Liver (tissue), 9 donors: Measurements from ENCODE around the gene NAT14. TPM values are rescaled to one million over a fixed set of nuclear protein-coding genes. Genes with fewer than 3 reads are reported as not detected.

ENCODE experiments used
- DNase-seq: peaks from one replicate; pipeline ENCODE4 v3.0.0-alpha.2; 2017; ENCODE audit warnings: low spot score
- H3K27ac ChIP-seq, 2 donors: one replicate each; pipeline ENCODE4 v1.7.0; 2013; ENCODE audit warnings: inconsistent platforms in 2 of 2, low read length in 2 of 2, control low read depth in 1 of 2, low read depth in 1 of 2, mild to moderate bottlenecking in 1 of 2
- H3K27me3 ChIP-seq, 4 donors: one replicate each; pipeline versions ENCODE4 v1.6.1 to v1.7.0; 2013; ENCODE audit warnings: low read length in 3 of 4, inconsistent platforms in 1 of 4, mild to moderate bottlenecking in 1 of 4, moderate library complexity in 1 of 4; ENCODE audit not compliant: control insufficient read depth in 4 of 4, insufficient read depth in 4 of 4
- H3K36me3 ChIP-seq, 4 donors: one replicate each; pipeline versions ENCODE4 v1.6.1 to v1.7.0; 2013; ENCODE audit warnings: low read length in 3 of 4, mild to moderate bottlenecking in 3 of 4, low read depth in 1 of 4, moderate library complexity in 1 of 4; ENCODE audit not compliant: control insufficient read depth in 4 of 4, insufficient read depth in 3 of 4
- H3K4me1 ChIP-seq, 4 donors: one replicate each; pipeline versions ENCODE4 v1.6.1 to v1.7.0; 2013; ENCODE audit warnings: low read length in 3 of 4, mild to moderate bottlenecking in 3 of 4, moderate library complexity in 1 of 4; ENCODE audit not compliant: control insufficient read depth in 4 of 4, insufficient read depth in 4 of 4
- H3K4me3 ChIP-seq, 3 donors: one replicate each; pipeline versions ENCODE4 v1.6.1 to v1.7.0; 2013; ENCODE audit warnings: low read length in 3 of 3, control low read depth in 1 of 3, low read depth in 1 of 3, mild to moderate bottlenecking in 1 of 3
- H3K9ac ChIP-seq, 2 donors: one replicate each; pipeline ENCODE4 v1.7.0; 2013; ENCODE audit warnings: low read length in 2 of 2, mild to moderate bottlenecking in 2 of 2, moderate library complexity in 2 of 2, control low read depth in 1 of 2, low read depth in 1 of 2
- H3K9me3 ChIP-seq, 4 donors: one replicate each; pipeline versions ENCODE4 v1.6.1 to v1.7.0; 2013; ENCODE audit warnings: low read length in 3 of 4; ENCODE audit not compliant: control insufficient read depth in 4 of 4
- EGR1 ChIP-seq, 2 donors: IDR thresholded peaks; 2 replicates each; pipeline ENCODE4 v1.6.1; 2016 to 2018; ENCODE audit warnings: antibody characterized with exemption in 2 of 2, low read depth in 2 of 2
- FOXA1 ChIP-seq: IDR thresholded peaks from 2 replicates; pipeline ENCODE4 v1.6.1; 2016; ENCODE audit warnings: antibody characterized with exemption
- FOXA2 ChIP-seq: IDR thresholded peaks from 2 replicates; pipeline ENCODE4 v1.6.1; 2016; ENCODE audit warnings: antibody characterized with exemption
- GABPA ChIP-seq, 2 donors: IDR thresholded peaks in 1 of 2; conservative IDR thresholded peaks in 1 of 2; 2 replicates each; pipeline ENCODE4 v1.6.1; 2016; ENCODE audit warnings: antibody characterized with exemption in 2 of 2, mild to moderate bottlenecking in 1 of 2, moderate library complexity in 1 of 2
- HNF4A ChIP-seq, 2 donors: conservative IDR thresholded peaks; 2 replicates each; pipeline ENCODE4 v1.6.1; 2016; ENCODE audit warnings: antibody characterized with exemption in 2 of 2, mild to moderate bottlenecking in 2 of 2
- HNF4G ChIP-seq: IDR thresholded peaks from 2 replicates; pipeline ENCODE4 v1.6.1; 2016; ENCODE audit warnings: antibody characterized with exemption
- JUND ChIP-seq, 2 donors: IDR thresholded peaks; 2 replicates each; pipeline ENCODE4 v1.6.1; 2016; ENCODE audit warnings: antibody characterized with exemption in 2 of 2
- NR2F2 ChIP-seq: IDR thresholded peaks from 2 replicates; pipeline ENCODE4 v1.6.1; 2016; ENCODE audit warnings: antibody characterized with exemption
- RAD21 ChIP-seq, 2 donors: IDR thresholded peaks; 2 replicates each; pipeline ENCODE4 v1.6.1; 2016; ENCODE audit warnings: antibody characterized with exemption in 2 of 2, mild to moderate bottlenecking in 2 of 2
- RXRA ChIP-seq, 2 donors: IDR thresholded peaks; 2 replicates each; pipeline ENCODE4 v1.6.1; 2017 to 2018; ENCODE audit warnings: antibody characterized with exemption in 2 of 2, mild to moderate bottlenecking in 1 of 2
- SP1 ChIP-seq: IDR thresholded peaks from 2 replicates; pipeline ENCODE4 v1.6.1; 2018; ENCODE audit warnings: antibody characterized with exemption, mild to moderate bottlenecking
- TAF1 ChIP-seq: conservative IDR thresholded peaks from 2 replicates; pipeline ENCODE4 v1.6.1; 2016; ENCODE audit warnings: antibody characterized with exemption, mild to moderate bottlenecking
- YY1 ChIP-seq: IDR thresholded peaks from 2 replicates; pipeline ENCODE4 v1.6.1; 2016; ENCODE audit warnings: antibody characterized with exemption, mild to moderate bottlenecking
- WGBS: extraction: QIAGEN DNeasy Blood & Tissue Kit; methylation state at CpG from one replicate; pipeline ENCODE4 v1.1.7; 2013; 5-methylcytosine and 5-hydroxymethylcytosine counted together
- polyA plus RNA-seq, 2 donors: library from polyadenylated mRNA; stranded (reverse) in 1 of 2; unstranded in 1 of 2; fragments of 200-250 nt in 1 of 2; fragments of >200 nt in 1 of 2; fragmentation: Nextera tagmentation in 1 of 2; extraction: Ambion mirVana in 1 of 2; gene quantifications; one replicate each; pipeline versions ENCODE4 v1.2.1 to v1.2.3, GENCODE V29; 2013 to 2015
- total RNA-seq, 2 donors: library from RNA; depleted of rRNA; stranded (reverse); fragments of >200 nt; gene quantifications; one replicate each; pipeline ENCODE4 v1.2.3, GENCODE V29; 2014
- TF ChIP-seq, protein P1 (sequence below): IDR thresholded peaks from 2 replicates; pipeline ENCODE4 v1.6.1; 2016; ENCODE audit warnings: antibody characterized with exemption
- TF ChIP-seq, protein P2 (sequence below): IDR thresholded peaks from 2 replicates; pipeline ENCODE4 v1.6.1; 2016; ENCODE audit warnings: antibody characterized with exemption, mild to moderate bottlenecking
- TF ChIP-seq, protein P3 (sequence below): IDR thresholded peaks from 2 replicates; pipeline ENCODE4 v1.6.1; 2016; ENCODE audit warnings: antibody characterized with exemption
- TF ChIP-seq, protein P4 (sequence below): fragments of 150-350 bp; IDR thresholded peaks from 2 replicates; pipeline ENCODE4 v1.5.1; 2017; ENCODE audit warnings: improper control_type of control experiment, low read depth, low read length; ENCODE audit not compliant: missing input control
- TF ChIP-seq, protein P5 (sequence below): IDR thresholded peaks from 2 replicates; pipeline ENCODE4 v1.6.1; 2016; ENCODE audit warnings: antibody characterized with exemption
- donor health status: healthy.
- donor health status: healthy.
- donor health status: healthy.
- donor health status: healthy.
- donor health status: healthy.

NAT14 gene
- total and polyA plus RNA-seq, 4 donors, result 1.4 to 3.7 (median 3.0) TPM

DNA sequence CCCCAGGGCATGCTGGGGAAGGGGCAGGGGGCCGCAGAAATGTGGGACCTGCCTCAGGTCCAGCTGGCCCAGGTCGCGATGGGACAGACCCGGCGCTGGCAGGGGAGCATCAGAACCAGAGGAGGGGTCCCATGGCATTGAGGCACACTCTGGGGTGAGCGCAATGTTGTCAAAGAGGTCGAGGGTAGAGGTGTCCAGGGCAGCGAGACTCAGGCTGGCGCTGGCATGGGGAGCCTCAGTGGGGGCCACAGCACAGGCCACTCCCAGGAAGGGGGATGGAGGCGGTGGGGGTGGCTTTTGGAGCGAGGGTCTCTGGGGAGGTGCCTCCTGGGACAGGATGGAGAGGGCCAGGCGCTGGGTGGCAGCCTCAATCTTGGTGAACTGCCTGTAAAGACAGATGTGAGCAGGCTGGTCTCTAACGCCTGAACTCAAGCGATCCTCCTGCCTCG, 21.4 kb upstream of the NAT14 start:
- peaks cover 18 to 45% (median 35%) of the 10 kb centered on the region in 4 donors for H3K4me1 ChIP-seq
- H3K9ac ChIP-seq, result no peak overlapping the region
- H3K27ac ChIP-seq, result no peak overlapping the region
- H3K36me3 ChIP-seq, result no peaks in the 10 kb centered on the region
- WGBS, result 88% methylated on average over 15 of the region's 15 CpGs
- no peaks in the 10 kb centered on the region for H3K27me3 ChIP-seq
- no peaks in the 10 kb centered on the region for H3K9me3 ChIP-seq
- no peak overlapping the region for H3K4me3 ChIP-seq
- DNase-seq, result no peak
- TF ChIP-seq YY1 (no peak), SP1 (no peak), FOXA1 (no peak), GABPA (IDR thresholded peaks at IDR 0.05 in 1 of 2, conservative IDR thresholded peaks at IDR 0.05 in 1 of 2) (no peak), HNF4A (conservative IDR thresholded peaks at IDR 0.05) (no peak), EGR1 (IDR thresholded peaks at IDR 0.05; ENCODE audit: low read depth in 2 of 2) (no peak), FOXA2 (no peak), RXRA (IDR thresholded peaks at IDR 0.05) (no peak), NR2F2 (no peak), JUND (IDR thresholded peaks at IDR 0.05) (no peak), HNF4G (no peak), TAF1 (no peak), RAD21 (IDR thresholded peaks at IDR 0.05) (no peak)
- TF ChIP-seq, protein P1, sequence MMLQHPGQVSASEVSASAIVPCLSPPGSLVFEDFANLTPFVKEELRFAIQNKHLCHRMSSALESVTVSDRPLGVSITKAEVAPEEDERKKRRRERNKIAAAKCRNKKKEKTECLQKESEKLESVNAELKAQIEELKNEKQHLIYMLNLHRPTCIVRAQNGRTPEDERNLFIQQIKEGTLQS, result no peak
- TF ChIP-seq, protein P2, sequence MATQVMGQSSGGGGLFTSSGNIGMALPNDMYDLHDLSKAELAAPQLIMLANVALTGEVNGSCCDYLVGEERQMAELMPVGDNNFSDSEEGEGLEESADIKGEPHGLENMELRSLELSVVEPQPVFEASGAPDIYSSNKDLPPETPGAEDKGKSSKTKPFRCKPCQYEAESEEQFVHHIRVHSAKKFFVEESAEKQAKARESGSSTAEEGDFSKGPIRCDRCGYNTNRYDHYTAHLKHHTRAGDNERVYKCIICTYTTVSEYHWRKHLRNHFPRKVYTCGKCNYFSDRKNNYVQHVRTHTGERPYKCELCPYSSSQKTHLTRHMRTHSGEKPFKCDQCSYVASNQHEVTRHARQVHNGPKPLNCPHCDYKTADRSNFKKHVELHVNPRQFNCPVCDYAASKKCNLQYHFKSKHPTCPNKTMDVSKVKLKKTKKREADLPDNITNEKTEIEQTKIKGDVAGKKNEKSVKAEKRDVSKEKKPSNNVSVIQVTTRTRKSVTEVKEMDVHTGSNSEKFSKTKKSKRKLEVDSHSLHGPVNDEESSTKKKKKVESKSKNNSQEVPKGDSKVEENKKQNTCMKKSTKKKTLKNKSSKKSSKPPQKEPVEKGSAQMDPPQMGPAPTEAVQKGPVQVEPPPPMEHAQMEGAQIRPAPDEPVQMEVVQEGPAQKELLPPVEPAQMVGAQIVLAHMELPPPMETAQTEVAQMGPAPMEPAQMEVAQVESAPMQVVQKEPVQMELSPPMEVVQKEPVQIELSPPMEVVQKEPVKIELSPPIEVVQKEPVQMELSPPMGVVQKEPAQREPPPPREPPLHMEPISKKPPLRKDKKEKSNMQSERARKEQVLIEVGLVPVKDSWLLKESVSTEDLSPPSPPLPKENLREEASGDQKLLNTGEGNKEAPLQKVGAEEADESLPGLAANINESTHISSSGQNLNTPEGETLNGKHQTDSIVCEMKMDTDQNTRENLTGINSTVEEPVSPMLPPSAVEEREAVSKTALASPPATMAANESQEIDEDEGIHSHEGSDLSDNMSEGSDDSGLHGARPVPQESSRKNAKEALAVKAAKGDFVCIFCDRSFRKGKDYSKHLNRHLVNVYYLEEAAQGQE, result no peak
- TF ChIP-seq, protein P3, sequence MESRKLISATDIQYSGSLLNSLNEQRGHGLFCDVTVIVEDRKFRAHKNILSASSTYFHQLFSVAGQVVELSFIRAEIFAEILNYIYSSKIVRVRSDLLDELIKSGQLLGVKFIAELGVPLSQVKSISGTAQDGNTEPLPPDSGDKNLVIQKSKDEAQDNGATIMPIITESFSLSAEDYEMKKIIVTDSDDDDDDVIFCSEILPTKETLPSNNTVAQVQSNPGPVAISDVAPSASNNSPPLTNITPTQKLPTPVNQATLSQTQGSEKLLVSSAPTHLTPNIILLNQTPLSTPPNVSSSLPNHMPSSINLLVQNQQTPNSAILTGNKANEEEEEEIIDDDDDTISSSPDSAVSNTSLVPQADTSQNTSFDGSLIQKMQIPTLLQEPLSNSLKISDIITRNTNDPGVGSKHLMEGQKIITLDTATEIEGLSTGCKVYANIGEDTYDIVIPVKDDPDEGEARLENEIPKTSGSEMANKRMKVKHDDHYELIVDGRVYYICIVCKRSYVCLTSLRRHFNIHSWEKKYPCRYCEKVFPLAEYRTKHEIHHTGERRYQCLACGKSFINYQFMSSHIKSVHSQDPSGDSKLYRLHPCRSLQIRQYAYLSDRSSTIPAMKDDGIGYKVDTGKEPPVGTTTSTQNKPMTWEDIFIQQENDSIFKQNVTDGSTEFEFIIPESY, result no peak
- TF ChIP-seq, protein P4, sequence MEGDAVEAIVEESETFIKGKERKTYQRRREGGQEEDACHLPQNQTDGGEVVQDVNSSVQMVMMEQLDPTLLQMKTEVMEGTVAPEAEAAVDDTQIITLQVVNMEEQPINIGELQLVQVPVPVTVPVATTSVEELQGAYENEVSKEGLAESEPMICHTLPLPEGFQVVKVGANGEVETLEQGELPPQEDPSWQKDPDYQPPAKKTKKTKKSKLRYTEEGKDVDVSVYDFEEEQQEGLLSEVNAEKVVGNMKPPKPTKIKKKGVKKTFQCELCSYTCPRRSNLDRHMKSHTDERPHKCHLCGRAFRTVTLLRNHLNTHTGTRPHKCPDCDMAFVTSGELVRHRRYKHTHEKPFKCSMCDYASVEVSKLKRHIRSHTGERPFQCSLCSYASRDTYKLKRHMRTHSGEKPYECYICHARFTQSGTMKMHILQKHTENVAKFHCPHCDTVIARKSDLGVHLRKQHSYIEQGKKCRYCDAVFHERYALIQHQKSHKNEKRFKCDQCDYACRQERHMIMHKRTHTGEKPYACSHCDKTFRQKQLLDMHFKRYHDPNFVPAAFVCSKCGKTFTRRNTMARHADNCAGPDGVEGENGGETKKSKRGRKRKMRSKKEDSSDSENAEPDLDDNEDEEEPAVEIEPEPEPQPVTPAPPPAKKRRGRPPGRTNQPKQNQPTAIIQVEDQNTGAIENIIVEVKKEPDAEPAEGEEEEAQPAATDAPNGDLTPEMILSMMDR, result no peak
- TF ChIP-seq, protein P5, sequence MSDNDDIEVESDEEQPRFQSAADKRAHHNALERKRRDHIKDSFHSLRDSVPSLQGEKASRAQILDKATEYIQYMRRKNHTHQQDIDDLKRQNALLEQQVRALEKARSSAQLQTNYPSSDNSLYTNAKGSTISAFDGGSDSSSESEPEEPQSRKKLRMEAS, result no peak
